ENCODE measurements around the gene DYNLL2.
"Not testable (repeated sequence)": the region's sequence is repeated elsewhere in the genome, so short reads cannot be mapped to it uniquely, and the experiment has no call there.

DYNLL2 gene

DNA sequence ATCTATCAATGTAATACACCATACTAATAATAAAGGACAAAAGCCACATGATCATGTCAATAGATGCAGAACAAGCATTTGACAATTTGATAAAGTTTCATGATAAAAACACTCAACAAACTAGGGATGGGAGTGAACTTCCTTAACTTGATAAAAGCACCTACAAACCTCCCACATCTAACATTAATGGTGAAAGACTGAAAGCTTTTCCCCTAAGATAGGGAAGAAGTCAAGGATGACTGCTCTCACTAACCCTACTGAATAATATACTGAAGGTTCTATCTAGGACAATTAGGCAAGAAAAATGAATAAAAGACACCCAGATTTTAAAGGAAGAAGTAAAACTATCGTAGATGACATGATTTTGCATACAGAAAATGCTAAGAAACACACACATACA, 10.4 kb upstream of the DYNLL2 start:
- DNase-seq (ENCODE audit: low read depth): no peak

DNA sequence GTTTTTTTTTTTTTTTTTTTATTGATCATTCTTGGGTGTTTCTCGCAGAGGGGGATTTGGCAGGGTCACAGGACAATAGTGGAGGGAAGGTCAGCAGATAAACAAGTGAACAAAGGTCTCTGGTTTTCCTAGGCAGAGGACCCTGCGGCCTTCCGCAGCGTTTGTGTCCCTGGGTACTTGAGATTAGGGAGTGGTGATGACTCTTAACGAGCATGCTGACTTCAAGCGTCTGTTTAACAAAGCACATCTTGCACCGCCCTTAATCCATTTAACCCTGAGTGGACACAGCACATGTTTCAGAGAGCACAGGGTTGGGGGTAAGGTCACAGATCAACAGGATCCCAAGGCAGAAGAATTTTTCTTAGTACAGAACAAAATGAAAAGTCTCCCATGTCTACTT, 10.0 kb upstream of the DYNLL2 start:
- DNase-seq (ENCODE audit: low read depth): not testable (repeated sequence)

DNA sequence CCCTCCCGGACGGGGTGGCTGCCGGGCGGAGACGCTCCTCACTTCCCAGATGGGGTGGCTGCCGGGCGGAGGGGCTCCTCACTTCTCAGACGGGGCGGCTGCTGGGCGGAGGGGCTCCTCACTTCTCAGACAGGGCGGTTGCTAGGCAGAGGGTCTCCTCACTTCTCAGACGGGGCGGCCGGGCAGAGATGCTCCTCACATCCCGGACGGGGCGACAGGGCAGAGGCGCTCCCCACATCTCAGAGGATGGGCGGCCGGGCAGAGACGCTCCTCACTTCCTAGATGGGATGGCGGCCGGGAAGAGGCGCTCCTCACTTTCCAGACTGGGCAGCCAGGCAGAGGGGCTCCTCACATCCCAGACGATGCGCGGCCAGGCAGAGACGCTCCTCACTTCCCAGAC, 8.8 kb upstream of the DYNLL2 start:
- DNase-seq (ENCODE audit: low read depth): not testable (repeated sequence)

DNA sequence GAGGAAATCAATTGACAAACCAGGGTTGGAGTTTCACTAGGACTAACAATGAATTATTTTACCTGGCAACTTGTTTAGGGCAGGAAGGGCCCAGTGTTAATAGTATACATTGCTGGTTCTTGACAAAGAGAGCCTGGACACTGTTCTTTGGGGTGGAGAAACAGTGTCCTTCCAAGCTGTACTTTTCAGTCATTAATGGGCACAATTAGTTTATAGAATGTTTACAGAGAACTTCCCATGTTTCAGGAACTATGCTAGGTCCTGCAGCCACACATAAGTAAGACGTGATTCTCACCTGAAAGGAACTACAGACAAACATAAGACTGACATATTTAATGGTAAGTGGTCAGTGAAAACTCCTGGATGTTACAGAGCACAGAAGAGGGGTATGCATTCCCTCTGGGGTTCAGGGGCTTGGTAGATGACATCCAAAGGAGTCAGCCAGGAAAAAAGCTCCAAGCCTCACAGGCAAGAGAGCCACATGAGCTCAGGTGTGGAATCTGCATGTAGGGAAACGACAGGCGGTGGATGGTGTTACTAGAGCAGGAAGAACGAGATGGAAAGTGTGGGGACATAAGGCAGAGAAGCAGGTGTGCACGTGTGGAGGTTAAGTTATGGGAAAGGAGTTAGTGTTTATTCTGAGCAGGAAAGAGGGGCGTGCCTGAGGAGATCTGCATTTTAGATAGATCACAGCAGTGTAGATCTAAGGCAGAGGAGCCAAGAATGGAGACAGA, 3.8 kb upstream of the DYNLL2 start:
- DNase-seq (ENCODE audit: low read depth): no peak

DNA sequence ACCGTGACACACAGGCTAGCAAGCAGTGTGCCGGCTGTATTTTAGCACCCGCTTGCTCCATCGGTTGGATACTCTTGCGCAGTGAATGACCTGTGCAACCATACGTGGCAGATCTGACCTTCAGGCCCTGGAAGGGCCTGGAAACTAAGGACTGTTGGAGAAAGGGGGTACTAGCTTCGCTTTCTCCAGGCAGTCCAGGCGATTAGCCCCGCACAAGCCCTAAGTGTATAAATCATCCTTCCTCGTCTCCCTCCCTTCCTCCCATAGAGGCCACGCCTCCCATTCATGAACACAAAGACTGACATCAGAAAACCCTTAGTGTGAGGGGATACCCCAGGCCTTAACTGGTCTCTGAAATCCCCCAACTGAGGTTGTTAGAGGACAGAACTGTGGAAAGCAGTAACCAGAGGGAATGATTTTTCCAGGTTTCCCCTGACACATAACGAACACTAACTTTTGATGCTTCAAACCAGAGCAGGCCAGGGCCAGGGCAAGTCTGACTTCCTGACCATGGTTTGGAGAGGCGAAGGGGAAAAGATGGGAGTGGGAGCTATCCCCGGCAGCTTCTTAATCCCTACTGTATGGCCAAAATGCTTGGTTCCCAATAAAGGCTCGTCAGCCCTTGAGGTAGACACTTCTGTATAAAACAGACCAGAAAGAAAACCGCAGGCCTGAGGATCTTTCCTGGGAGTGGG, 1.4 kb upstream of the DYNLL2 start:
- no peak for DNase-seq (ENCODE audit: low read depth)

DNA sequence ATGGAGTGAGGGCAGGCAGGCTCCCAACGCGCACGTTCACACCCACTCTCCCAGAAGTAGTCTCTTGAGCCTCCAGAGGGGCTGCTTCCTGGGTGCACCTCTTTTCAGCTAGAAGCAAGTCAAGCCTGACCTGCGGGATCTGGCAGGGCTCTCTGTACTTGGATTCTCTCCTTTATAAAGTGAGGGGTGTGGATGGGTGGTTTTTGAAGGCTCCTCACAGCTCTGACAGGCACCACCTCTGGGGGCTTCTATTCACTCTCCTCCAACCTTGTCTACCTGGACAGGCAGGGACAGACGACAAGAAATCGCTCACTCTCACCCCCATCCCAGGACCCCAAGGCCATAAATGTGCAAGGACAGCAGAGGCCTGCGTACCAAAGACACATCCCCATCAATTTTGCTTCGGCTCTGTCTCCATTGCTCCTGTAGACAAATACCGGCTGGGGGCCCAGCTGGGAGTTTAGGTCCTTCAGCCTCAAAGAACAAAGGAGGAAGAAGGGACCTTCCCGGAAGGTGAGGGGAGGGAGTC, 814 bp upstream of the DYNLL2 start:
- no peak for DNase-seq (ENCODE audit: low read depth)

DNA sequence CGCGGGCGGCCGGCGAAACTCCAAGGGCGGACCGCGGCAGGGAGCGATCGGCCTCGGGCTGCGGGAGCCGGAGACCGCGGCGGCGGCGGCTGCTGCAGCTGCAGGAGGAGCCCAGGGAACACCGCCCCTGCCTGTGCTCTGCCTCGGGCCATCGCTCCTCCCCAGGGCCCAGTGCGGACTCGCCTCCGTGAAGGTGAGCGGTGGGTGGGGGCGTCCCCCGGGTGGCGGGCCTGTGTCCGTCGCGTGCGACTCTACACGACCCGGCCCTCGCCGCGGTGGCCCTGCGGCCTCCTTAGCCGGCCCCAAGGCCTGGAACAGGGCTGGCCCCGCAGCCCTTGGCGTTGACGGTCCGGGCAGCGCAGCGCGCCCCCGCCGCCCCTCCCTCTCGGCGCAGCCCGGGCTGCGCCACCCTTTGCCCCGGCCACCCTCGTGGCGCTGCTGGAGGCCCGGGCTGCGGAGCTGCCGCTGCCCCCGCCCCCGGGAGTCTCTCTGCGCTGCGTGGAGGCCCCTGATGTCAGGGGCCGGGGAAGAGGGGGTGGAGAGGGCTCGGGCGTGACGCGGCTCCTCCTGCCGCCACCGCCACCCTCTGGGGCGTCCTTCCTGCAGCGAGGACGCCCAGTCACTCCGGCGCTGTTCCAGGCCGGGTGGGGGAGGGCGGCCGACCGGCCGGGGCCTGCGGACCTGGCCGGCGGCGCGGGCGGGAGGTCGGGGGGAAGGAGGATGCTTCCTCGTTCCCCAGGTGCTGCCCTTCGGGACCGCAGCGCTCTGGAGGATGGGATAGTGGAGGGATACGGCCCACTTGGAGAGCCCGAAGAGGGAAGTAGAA, 485 bp downstream of the DYNLL2 start:
- peak; percentile 55 for DNase-seq (ENCODE audit: low read depth)

DNA sequence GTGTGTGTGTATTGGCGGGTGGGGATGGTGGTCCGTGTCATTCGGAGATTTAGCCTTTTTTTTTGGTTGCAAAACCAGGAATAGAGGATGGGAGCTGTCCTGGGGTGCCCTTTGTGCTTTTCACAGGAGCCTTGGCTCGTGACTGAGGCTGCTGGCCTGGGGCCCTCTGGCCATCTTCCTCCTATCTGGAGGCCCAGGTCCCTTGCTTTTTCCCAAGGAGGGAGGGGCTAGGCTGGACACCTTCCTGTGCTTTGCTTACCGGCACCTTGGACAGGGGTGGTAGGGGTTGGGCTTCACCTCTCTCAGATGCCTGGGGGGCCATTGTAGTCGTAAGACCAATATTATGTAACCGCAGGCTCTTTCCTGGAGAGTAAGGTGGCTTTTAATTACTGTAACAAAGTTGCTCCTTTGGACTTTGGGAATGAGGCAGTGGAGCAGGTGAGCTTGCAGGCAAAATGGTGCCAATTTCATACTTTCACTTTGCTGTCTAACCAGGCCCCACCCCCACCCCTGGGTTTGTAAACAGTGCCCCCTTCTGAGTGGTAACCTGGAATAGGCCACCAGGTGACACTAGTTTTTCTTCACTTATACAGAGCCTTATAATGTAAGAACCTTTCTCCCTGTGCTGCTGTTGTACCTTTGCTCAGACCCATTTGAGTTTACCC, 1.2 kb downstream of the DYNLL2 start:
- DNase-seq (ENCODE audit: low read depth): no peak

DNA sequence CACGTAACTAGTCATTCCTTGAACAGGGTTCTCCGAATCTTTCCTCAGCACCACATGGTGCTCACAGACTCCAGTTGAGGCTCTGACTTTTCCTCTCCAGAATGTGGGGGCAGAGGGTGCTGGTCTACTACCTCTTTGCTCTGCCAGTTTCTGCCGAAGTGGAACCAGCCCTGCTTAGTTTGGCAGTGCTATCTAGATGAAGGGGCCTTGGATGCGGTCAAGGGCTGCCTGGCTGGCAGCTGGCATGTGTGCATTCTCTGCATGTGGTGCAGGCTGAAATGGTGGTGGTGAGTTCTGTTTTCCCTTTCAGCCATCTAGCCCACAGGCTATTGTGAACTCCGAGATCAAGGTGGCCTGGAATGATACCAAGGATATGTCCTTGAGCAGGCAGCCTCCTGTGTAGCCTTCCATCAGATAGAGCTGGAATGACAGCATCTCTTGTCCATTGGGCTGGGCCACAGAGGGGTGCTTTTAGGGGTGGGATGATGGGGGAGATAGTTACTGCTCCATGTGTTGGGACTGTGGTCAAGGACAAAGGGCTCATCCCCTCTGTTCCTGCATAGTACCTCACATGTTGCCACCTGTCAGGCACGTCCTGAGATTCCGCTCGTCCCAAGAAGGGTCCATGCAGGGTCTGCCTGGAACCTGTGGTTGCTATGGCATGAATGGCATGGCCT, 2.0 kb downstream of the DYNLL2 start:
- no peak for DNase-seq (ENCODE audit: low read depth)

DNA sequence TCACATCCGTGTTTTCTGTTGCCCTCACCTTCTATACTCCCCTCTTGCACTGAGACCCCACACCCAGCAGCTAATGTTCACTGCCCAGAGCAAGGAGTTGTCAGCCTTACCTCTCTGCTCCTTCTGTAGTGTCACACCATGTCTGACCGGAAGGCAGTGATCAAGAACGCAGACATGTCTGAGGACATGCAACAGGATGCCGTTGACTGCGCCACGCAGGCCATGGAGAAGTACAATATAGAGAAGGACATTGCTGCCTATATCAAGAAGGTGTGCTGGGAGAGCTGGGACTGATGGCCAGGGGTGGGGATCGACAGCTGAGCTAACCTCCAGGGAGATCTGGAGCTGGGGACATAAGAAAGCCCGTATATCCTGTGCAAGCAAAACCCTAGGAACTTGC, 3.7 kb downstream of the DYNLL2 start:
- no peak for DNase-seq (ENCODE audit: low read depth)

DNA sequence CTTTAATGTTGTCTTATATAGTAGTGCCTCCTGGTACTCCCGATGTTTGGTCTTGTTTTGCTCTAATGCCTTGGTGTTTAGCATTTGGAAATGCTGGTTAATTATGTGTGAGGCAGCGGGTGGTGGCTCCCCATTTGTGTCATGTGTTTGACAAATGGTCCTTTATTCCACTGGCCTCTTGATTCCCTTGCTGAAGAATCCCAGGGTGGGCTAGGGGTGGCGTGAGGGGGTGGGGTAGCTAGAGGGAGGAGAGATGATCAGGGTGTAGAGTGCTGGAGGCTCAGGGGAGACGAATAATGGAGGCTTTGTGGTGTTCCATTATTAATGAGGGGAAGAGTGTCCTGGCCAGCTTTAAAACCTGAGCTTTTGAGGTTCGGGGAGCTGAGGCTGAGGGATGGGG, 5.4 kb downstream of the DYNLL2 start:
- DNase-seq (ENCODE audit: low read depth): no peak

DNA sequence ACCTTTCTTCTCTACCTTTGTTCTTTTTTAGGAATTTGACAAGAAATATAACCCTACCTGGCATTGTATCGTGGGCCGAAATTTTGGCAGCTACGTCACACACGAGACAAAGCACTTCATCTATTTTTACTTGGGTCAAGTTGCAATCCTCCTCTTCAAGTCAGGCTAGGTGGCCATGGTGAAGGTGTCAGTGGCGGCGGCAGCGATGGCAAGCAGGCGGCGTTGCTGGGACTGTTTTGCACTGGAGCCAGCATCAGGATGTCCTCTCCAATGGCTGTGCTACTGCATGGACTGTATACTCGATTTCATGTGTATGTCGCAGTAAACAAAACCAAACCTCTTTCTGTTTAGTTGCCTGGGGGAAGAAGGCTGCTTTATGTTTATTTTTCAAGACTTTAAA, 5.9 kb downstream of the DYNLL2 start:
- no peak for DNase-seq (ENCODE audit: low read depth)

DNA sequence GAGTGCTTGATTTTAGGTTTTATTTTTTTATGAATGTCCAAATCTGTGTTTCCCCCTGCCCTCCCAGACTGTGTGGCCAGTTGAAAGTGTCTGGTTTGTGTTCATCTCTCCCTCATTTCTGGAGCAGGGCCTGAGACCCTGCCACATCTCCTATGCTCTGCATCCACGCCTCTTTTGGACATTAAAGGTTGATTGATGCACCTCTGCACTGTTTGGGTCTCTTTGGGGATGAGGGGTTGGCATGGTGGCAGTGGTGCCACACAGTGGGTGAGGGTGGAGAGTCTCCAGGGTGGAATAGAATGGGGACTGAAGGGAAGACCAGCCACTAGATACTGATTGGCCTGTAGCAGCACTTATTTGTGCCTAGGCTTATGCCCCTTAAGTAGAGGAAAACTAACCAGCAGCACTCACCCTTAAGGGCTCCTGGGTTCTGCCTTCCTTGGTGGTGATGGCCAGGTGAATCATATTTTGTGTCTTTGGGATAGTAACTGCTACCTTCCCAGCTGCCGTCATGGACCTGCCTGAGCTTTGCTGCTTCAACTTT, 7.9 kb downstream of the DYNLL2 start:
- no peak for DNase-seq (ENCODE audit: low read depth)

DNA sequence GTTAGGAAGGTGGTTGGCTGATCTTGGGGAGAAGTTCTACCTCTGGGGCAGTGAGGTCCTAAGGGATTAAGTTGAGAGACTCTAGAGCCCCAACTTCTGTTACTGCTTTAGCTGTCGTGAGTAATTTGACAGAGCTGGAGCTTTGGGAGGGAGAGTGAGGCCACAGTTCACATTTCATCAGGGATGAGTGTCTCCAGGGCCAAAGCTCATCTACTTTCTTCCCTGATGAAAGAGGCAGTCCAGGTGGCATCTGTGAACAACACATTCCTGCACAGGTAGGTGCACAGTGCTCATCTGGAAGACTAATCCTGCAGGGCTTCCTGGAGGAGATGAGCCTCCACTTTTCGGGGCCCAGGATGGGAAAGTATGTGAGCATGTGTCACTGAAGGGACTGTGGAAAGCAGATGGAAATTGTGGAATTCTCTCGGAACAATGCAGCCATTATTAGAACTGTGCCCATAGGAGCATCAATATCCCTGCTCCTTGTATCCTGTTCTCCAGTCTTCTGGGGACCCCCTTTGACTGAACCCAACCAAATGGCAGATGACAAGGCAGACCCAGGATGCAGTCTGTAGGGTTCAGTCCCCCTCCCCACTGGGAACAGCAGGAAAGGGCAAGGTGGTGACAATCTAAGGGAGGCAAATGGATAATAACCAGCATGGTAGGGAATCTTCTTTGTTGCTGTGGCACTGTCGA, 9.0 kb downstream of the DYNLL2 start:
- no peak for DNase-seq (ENCODE audit: low read depth)

DNA sequence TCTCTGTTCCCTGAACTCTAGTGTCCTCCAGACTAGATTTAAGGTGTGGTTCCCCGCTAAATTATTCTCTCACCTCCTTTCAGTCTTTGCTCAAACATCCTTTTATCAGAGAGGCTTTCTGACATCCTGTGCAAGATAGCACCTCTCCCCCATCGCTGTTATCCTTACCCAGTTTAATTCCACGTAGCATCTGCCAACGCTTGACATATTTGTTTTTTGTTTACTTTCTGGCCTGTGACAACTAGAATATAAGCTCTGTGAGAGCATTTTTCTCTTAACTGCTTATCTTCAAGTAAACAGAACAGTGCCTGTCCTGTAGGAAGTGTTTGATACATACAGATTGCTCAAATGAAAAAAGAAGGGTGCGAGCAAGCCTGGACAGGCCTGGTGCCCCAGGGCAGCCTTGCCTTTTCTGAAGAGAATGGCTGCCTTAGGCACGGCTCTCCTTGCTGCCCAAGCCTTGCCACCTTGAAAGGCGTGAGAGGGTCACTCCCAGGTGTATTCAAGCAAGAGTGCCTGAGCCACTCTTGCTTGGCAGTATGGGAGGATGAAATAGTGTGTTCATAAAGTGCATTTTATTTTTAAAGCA, 9.7 kb downstream of the DYNLL2 start:
- DNase-seq (ENCODE audit: low read depth): no peak

DNA sequence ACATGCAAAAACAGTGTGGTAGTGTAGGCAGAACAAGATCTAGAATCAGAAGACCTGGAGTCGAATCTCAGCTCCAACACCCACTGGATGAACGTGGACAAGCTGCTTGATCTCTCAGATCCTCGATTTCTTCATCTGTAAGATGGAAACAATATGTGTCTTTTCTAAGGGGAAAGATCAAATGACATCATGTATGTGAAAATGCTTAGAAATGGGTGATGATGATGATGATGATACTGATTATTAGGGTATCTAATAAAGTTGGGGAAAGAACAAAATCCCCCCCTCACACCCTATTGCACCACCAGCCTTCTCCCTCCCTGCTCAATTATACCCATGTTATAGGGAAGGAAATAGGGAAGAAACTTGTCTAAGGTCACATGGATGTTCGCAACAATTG, 10.9 kb downstream of the DYNLL2 start:
- DNase-seq (ENCODE audit: low read depth): no peak

DNA sequence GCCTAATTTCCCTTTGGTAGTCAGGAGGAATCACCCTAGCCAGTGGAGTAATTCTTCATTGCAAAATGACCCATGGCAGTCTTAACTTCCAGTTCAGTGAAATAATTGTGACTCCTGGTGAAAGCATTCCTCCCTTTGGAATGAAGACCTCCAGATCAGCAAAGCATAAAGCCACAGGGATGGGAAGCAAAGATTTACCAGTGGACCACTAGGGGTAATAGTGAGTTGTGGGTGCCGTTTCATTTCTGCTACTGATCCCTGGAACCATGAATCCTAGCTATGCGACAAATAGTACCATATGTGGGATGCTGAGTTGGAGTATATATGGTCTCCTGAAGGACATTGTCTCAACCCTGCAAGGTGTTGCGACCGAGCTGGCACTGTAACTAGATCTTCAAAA, 13.7 kb downstream of the DYNLL2 start:
- DNase-seq (ENCODE audit: low read depth): no peak

DNA sequence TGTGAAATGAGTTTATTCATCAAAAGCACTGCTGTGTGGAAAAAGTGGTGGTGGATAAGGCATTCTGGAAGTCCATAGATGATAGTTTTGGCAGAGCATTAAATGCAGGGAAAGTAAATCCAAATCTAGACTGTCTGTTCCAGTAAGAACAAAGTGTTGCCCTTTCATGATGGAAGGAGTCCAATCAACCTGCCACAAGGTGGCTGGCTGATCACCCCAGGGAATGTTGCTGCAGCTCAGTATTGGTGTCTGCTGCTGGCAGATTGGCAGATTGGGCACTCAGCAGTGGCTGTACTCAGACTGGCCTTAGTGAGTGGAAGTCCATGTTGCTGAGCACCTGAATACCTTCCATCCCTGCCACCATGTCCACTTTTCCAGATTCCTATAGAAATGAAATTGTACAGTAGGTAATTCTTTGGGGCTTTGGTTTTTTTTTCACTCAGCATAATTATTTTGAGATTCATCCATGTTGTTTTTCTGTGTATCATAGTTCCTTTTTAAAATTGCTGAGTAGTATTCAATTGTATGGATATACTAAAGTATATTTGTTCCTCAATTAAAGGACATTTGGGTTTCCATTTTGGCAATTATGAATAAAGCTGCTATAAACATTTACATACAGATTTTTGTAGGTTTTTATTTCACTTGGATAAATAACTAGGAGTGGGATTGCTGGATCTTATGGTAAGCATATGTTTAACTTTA, 14.3 kb downstream of the DYNLL2 start:
- no peak for DNase-seq (ENCODE audit: low read depth)

DNA sequence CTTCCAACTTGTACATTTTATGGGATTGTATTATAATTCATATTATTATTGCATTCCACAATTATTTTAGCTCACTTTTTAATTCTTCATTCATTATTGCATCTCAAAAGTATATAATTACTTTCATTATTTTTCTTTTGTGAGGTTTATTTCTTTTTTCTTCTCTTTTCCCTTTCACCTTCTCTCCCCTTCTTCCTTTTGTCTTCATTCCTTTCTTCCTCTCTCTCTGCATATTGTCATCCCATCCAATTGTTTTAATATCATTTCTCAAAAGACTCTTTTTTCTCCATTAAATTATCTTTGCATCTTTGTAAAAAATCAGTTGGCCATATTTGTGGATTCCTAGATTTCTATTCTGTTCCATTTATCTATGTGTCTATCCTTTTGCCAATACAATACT, 17.3 kb downstream of the DYNLL2 start:
- DNase-seq (ENCODE audit: low read depth): no peak

DNA sequence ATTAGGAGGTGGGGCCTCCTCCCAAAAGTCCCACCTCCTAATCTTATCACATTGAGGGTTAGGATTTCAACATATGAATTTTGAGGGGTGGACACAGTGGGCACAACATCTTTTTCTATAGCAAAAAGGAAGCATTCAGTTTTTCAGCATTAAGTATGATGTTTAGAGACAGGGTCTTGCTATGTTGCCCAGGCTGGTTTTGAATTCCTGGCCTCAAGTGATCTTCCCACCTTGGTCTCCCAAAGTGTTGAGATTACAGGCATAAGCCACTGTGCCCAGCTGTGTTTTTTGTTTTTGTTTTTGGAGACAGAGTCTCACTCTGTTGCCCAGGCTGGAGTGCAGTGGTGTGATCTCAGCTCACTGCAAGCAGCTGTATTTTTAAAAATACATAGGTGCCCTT, 18.7 kb downstream of the DYNLL2 start:
- DNase-seq (ENCODE audit: low read depth): not testable (repeated sequence)

All from fibroblast of gingiva (primary cell).